DND-41 (cell line): Measurements from ENCODE around the gene KRT24.

ENCODE experiments used
- EZH2 ChIP-seq: IDR thresholded peaks from 3 replicates; pipeline ENCODE4 v1.6.1; 2012; ENCODE audit warnings: borderline replicate concordance, low read depth, mild to moderate bottlenecking, moderate library complexity, low read length, inconsistent platforms; ENCODE audit not compliant: severe bottlenecking
- TF ChIP-seq, protein P1 (sequence below): IDR thresholded peaks from 2 replicates; pipeline ENCODE4 v1.5.1; 2012; ENCODE audit warnings: borderline replicate concordance, low read length, moderate library complexity, mild to moderate bottlenecking; ENCODE audit not compliant: poor library complexity, severe bottlenecking; ENCODE audit errors: extremely low read depth

DNA sequence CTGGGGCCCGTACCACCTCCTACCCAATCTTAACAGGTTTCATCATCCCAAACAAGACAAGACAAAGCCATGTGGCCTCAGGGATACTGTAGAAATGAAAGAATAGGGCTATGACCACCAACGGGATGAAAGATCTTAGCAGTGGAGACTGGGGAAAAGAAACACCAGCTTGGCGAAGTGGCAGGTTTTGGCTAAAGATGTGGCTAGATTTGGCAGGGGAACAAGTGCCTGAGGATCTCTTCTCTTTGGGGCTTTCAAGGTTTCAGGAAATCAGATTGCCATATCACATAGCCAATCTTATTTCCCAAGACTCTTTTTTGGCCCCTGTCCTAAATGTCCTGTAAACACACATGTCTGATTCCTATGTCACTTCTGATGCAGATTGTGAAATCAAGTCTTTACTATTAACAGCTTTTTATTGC, 6.9 kb downstream of the KRT24 start:
- TF ChIP-seq, protein P1, sequence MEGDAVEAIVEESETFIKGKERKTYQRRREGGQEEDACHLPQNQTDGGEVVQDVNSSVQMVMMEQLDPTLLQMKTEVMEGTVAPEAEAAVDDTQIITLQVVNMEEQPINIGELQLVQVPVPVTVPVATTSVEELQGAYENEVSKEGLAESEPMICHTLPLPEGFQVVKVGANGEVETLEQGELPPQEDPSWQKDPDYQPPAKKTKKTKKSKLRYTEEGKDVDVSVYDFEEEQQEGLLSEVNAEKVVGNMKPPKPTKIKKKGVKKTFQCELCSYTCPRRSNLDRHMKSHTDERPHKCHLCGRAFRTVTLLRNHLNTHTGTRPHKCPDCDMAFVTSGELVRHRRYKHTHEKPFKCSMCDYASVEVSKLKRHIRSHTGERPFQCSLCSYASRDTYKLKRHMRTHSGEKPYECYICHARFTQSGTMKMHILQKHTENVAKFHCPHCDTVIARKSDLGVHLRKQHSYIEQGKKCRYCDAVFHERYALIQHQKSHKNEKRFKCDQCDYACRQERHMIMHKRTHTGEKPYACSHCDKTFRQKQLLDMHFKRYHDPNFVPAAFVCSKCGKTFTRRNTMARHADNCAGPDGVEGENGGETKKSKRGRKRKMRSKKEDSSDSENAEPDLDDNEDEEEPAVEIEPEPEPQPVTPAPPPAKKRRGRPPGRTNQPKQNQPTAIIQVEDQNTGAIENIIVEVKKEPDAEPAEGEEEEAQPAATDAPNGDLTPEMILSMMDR, result no peak
- TF ChIP-seq EZH2, result no peak
